ENCODE measurements around the gene GALNT2. TPM values are rescaled to one million over a fixed set of nuclear protein-coding genes. Genes with fewer than 3 reads are reported as not detected.

GALNT2 gene
- total and polyA plus RNA-seq, 2 of the 13 experiments (the other 11 are each of a cell fraction or from before 2014, with no cell fraction given), result 39.3 to 39.6 TPM

- TF ChIP-seq CBX2 (IDR thresholded peaks at IDR 0.05; ENCODE audit: low read depth, low read length) (no peak), CBX2 (CRISPR knock-in tag; IDR thresholded peaks at IDR 0.05; ENCODE audit: low read depth) (no peak), ZNF101 (CRISPR knock-in tag; IDR thresholded peaks at IDR 0.05; ENCODE audit: borderline replicate concordance, low read depth) (no peak), MTA3 (CRISPR knock-in tag; IDR thresholded peaks at IDR 0.05) (no peak), ZNF260 (CRISPR knock-in tag; IDR thresholded peaks at IDR 0.05; ENCODE audit: borderline replicate concordance, low read depth) (no peak), MLX (CRISPR knock-in tag; IDR thresholded peaks at IDR 0.05) (no peak), BRCA1 (CRISPR knock-in tag; IDR thresholded peaks at IDR 0.05) (no peak)
Measured at GRCh38 chr1:230098723-230099122, 31.7 kb downstream of the GALNT2 start (continued).

GRCh38 chr1:230099465-230099864 is 32.4 kb downstream of the GALNT2 start:
- no peak for FAIRE-seq
- TF ChIP-seq PCBP2 (optimal IDR thresholded peaks at IDR 0.05; ENCODE audit: low read depth, low read length, poor library complexity, severe bottlenecking), result no peak
- no peak for TF ChIP-seq ZFP36L1 (CRISPR knock-in tag; IDR thresholded peaks at IDR 0.05)
- TF ChIP-seq, protein P1, sequence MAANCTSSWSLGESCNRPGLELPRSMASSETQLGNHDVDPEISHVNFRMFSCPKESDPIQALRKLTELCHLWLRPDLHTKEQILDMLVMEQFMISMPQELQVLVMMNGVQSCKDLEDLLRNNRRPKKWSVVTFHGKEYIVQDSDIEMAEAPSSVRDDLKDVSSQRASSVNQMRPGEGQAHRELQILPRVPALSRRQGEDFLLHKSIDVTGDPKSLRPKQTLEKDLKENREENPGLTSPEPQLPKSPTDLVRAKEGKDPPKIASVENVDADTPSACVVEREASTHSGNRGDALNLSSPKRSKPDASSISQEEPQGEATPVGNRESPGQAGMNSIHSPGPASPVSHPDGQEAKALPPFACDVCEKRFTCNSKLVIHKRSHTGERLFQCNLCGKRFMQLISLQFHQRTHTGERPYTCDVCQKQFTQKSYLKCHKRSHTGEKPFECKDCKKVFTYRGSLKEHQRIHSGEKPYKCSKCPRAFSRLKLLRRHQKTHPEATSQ (CRISPR knock-in tag; IDR thresholded peaks at IDR 0.05; ENCODE audit: borderline replicate concordance), result no peak
- TF ChIP-seq, protein P2, sequence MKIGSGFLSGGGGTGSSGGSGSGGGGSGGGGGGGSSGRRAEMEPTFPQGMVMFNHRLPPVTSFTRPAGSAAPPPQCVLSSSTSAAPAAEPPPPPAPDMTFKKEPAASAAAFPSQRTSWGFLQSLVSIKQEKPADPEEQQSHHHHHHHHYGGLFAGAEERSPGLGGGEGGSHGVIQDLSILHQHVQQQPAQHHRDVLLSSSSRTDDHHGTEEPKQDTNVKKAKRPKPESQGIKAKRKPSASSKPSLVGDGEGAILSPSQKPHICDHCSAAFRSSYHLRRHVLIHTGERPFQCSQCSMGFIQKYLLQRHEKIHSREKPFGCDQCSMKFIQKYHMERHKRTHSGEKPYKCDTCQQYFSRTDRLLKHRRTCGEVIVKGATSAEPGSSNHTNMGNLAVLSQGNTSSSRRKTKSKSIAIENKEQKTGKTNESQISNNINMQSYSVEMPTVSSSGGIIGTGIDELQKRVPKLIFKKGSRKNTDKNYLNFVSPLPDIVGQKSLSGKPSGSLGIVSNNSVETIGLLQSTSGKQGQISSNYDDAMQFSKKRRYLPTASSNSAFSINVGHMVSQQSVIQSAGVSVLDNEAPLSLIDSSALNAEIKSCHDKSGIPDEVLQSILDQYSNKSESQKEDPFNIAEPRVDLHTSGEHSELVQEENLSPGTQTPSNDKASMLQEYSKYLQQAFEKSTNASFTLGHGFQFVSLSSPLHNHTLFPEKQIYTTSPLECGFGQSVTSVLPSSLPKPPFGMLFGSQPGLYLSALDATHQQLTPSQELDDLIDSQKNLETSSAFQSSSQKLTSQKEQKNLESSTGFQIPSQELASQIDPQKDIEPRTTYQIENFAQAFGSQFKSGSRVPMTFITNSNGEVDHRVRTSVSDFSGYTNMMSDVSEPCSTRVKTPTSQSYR (CRISPR knock-in tag; IDR thresholded peaks at IDR 0.05; ENCODE audit: borderline replicate concordance), result no peak
- TF ChIP-seq, protein P3, sequence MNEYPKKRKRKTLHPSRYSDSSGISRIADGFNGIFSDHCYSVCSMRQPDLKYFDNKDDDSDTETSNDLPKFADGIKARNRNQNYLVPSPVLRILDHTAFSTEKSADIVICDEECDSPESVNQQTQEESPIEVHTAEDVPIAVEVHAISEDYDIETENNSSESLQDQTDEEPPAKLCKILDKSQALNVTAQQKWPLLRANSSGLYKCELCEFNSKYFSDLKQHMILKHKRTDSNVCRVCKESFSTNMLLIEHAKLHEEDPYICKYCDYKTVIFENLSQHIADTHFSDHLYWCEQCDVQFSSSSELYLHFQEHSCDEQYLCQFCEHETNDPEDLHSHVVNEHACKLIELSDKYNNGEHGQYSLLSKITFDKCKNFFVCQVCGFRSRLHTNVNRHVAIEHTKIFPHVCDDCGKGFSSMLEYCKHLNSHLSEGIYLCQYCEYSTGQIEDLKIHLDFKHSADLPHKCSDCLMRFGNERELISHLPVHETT (CRISPR knock-in tag; conservative IDR thresholded peaks at IDR 0.05), result no peak
- no peak for TF ChIP-seq RAD51 (IDR thresholded peaks at IDR 0.05; ENCODE audit: borderline replicate concordance)
- no peak for TF ChIP-seq ZBTB34 (CRISPR knock-in tag; IDR thresholded peaks at IDR 0.05)
- no peak for TF ChIP-seq ZZZ3 (CRISPR knock-in tag; IDR thresholded peaks at IDR 0.05; ENCODE audit: borderline replicate concordance)
- no peak for TF ChIP-seq ELF3 (CRISPR knock-in tag; IDR thresholded peaks at IDR 0.05)
- TF ChIP-seq CBFB (CRISPR knock-in tag; IDR thresholded peaks at IDR 0.05), result no peak

More at GRCh38 chr1:230099465-230099864, 32.4 kb downstream of the GALNT2 start:
- no peaks in the 10 kb centered on the region for H3K9me3 ChIP-seq (ENCODE audit: low read length)
- H3K36me3 ChIP-seq (replicated peaks in 1 of 2; ENCODE audit: control insufficient read depth in 1 of 2, insufficient read depth in 2 of 2, low read length in 2 of 2), result no peaks in the 10 kb centered on the region
- intact Hi-C loops (cut with micrococcal nuclease; ENCODE audit: unreplicated experiment) (no loop called here), in situ Hi-C loops (cut with HindIII; ENCODE audit: extremely low pct_ligation_motif_present, low pct_unique_long_range_greater_than_20kb) (no loop called here)
- WGBS (ENCODE audit: low lambda C conversion rate), result 100% methylated on average over 1 of the region's 1 CpG
- no peaks in the 10 kb centered on the region for H4K20me1 ChIP-seq (ENCODE audit: insufficient read depth, low read length)
- no peak overlapping the region for H3K4me3 ChIP-seq (replicated peaks in 1 of 3; ENCODE audit: insufficient read depth in 1 of 3, low read depth in 2 of 3, low read length in 3 of 3)
- no peak overlapping the region for H3K4me2 ChIP-seq (ENCODE audit: low read depth, low read length)
- H3K4me1 ChIP-seq (ENCODE audit: insufficient read depth, low read length), result peaks cover 19% of the 10 kb centered on the region
- H3K27me3 ChIP-seq (ENCODE audit: control insufficient read depth in 1 of 2, insufficient read depth in 2 of 2, low read length in 2 of 2), result no peaks in the 10 kb centered on the region
- no peak overlapping the region for H3K9ac ChIP-seq (ENCODE audit: insufficient read depth, low read depth, low read length)
- CTCF ChIA-PET (ENCODE audit: low intra/inter-chr PET ratio, low total read pairs), result no interaction called here
- DNase-seq (ENCODE audit: low spot score) (no peak), ATAC-seq (no peak)
- BruUV-seq (replicated peaks), result no TSS peak
- H2AFZ ChIP-seq (ENCODE audit: low read length), result no peak overlapping the region
- POLR2A ChIA-PET, result no interaction called here
- H3K79me2 ChIP-seq (ENCODE audit: insufficient read depth, low read length), result peaks cover 46% of the 10 kb centered on the region
- H3K27ac ChIP-seq (ENCODE audit: extremely low read length, insufficient read depth, low read length), result no peak overlapping the region

Data from HepG2 (cell line).